GM21528 (cell line): ENCODE data around the gene GYG2.
"Not testable (repeated sequence)": the region's sequence is repeated elsewhere in the genome, so short reads cannot be mapped to it uniquely, and the experiment has no call there.

ENCODE experiments used
- ATAC-seq: cut with Tn5 transposase; IDR thresholded peaks from one replicate; pipeline ENCODE4 v1.9.1; 2021; ENCODE audit warnings: mild to moderate bottlenecking, moderate library complexity; ENCODE audit not compliant: unreplicated experiment, low FRiP score

GYG2 gene

DNA sequence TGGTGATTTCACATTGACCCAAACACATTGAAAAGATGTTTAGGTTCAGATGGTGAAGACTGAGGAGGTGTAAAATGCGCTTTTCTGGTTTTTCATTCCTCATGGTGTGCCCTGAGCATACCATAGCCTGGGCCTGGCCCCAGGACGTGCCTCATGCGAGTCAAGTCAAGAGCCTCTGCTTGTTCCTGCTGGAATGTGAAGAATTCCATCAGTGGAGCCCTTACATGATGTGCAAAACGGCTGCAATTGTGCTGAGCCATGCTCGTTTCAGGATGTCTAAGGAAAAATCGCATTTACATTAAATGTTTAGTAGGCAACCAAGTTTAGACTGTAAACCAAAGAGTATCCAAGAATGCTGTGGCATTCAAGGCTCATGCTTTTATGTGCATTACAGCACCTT lies 34.9 kb downstream of the GYG2 start:
- ATAC-seq = no peak

DNA sequence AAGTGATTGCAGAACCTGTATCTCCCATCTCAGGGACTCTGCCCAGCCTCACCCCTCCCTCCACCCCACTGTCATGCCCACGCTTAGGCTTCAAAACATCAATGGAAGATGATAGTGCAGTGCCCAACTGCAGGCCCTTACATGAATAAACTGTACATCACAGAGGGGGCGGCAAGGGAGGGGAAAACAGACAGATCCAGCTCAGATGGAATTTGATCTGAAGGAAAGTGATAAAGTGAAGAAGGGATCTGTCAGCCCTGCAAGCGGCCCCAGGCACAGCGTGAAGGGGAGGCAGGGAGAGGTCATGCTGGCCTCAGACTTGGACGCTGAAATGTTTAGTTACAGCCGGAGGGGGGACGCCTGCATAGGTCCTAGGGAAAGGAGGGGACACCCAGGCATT lies 38.5 kb downstream of the GYG2 start:
- ATAC-seq = no peak

DNA sequence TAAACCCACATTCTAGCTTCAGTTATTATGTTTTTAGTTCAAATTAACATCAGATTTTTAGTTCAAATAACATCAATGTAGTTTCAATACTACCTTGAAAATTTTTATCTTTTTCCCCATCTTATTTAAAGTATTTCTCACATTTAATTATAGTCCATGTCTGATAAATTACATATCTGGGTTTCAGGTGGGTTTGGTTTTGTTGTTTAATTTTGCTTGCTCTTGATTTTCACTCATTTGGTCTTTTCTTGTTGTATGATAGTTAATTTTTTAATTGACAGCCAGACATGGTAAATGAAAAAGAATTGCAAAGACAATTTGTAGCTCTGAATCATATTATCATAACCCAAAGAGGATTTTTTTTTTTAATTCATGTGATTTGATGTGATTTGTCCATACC lies 41.9 kb downstream of the GYG2 start:
- no peak for ATAC-seq

DNA sequence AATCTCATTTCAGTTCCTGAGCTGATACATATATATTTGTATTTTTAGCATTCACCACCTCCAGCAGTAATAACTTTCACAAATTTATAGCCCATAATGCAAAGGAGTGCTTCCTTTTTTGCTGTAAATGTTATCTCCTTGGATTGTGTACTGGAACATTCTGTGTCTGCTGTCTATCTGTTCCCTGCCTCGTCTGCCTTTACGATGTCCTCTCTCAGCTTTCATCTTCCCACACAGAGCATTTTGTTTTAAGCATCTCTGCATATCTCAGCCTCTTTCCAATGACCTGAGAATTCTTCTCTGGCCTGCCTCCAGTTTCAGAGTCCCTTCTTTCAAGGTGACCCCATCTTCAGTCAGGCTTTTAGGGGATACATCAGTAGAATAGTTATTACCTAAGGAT lies 43.1 kb downstream of the GYG2 start:
- no peak for ATAC-seq

DNA sequence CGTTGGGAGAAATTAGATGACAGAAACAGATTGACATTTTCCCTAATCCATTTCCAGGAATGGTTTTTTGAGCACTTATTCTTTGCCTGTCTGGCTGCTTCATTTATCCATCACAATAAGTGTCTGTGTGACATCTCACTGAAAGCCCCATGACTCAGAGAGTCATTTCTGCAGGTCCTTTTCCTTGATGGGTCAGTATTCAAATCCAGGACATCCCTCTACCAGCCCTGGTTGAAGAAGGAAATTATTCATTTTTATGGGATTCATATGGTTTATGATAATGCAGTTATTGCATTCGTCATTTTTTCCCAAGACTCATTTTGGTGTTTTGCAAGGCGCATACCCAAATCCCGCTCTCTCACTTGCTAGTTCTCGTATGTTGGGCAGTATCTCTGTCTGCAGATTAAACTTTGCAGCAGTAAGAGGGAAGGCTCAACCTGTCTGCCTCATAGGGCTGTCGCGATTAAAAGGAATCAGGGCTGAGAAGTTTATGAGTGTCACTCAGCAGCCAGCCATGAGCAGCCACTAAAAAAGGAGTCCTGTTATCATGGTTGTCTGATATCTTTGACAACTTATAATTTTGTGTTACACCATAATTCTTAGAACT lies 44.0 kb downstream of the GYG2 start:
- ATAC-seq = no peak

DNA sequence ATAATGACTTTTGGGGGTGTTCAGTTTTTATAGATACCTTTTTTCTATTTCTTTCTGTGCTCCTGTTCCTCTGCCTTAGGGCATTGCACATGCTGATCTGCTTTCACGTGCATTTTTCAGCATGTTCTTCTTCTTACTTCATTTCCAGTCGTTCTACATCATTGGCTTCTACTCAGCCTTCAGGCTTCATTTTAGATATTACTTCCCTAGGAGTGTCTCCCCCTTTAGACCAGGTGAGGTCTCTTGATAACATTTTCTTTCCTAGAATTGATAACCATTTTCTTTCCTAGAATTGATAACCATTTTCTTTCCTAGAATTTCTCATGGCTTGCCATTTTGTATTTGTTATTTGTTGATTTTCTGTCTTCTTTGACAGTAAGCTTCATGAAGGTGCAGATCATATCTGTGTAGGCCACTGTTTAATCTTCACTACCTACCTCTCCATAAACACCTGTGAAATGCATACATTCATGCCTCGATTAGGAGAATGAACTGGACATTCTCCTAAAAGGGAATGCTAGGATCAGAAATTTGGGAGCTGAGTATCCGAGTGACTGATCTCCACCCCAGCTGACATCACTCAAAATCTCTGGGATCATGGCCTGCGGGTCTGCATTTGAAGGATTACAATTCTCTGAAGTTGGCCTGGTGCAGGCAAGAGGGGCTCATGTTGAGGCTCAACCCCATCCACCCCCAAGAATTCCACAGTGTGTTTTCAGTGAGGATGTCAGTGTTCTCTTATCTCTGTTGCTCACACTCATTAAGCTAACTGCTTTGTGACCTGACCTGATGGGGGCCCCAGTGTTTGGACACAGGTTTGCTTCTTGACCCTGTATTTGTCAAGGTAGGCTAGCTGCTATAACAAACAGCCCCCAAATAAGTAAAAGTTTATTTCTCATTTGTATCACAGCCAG lies 45.7 kb downstream of the GYG2 start:
- no peak for ATAC-seq

DNA sequence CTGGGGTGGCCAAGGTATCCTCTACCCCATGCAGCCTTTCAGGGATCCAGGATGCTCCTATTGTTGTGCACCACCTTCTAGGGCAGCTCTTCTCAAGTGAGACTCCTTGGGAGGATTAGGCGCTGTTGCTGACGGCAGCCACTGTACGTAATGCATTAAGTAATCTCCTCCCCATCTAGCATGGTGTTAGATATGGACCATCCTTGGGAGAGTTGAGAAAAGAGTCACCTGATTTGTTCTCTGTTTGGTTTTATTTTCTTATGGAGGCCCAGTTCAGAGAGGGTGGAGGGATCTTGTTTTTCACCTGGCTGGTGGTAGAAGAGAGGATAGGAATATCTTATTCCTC lies 46.4 kb downstream of the GYG2 start:
- ATAC-seq = no peak

DNA sequence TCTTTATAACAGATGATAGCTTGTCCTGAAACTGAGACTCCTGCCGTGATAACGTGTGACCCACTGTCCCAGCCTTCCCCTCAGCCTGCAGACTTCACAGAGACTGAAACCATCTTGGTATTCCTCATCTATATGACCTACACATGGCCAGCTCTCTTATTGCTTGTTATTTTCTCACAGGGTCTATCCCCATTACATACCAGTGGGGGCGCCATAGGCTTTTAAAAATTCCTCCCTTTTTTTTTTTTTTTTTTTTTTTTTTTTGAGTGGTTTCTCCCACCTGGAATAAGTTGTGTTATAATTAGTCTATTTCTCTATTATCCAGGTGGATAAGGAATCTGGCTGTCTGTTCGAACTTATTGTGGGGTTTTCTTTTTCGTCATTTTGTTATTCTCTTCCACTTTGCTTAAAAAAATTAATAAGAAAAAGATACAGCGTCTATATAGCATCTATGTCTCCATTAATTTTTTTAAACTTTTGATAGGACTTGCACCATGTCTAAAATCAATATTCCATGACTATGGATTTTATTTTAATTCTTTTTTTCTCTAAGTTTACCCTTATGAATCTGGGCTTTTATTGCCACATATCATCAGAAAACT lies 47.2 kb downstream of the GYG2 start:
- no peak for ATAC-seq

DNA sequence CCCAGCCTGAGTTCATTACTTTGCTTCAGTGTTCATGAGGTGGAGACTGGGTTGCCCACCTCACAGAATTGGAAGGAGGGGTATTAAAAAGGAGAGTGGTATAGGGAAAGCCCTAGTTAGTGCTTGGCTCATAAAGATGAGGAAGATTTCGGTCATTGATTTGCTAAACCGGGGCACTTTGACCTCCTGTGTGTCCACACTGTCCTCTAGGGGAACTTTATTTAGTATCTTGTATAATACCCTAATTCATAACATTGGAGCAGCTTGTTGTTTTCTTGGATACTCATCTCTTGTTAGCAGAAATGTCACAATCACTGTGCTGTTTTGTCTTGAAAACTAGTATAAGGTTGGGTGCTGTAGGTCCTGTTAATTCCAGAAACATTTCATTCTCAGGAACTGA lies 49.8 kb downstream of the GYG2 start:
- no peak for ATAC-seq

DNA sequence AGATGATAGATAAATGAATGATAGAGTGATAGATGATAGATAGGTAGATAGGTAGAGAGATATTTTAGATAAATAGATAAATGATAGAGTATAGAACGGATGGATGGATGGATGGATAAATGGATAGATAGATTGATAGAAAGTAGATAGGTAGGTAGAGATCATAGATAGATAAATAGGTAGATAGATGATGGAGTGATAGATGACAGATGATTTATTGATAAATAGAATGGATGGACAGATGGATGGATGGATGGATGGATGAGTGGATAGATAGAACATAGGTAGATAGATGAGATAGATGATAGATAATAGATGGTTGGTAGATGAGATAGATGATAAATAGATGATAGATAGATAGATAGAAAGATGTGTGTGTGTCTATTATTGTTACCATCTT lies 50.9 kb downstream of the GYG2 start:
- no peak for ATAC-seq

DNA sequence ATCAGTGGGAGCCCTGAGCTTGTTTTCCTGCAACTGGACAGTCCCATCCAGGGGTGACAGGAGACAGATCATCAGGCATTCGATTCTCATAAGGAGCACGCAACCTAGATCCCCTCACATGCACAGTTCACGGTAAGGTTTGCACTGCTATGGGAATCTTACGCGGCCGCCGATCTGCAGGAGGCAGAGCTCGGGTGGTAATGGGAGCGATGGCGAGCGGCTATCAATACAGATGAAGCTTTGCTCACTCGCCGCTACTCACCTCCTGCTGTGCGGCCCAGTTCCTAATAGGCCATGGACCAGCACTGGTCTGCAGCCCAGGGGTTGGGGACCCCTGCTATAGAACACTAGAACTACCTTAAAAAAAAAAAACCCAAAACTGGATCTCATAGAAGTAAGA lies 55.0 kb downstream of the GYG2 start:
- ATAC-seq = no peak

DNA sequence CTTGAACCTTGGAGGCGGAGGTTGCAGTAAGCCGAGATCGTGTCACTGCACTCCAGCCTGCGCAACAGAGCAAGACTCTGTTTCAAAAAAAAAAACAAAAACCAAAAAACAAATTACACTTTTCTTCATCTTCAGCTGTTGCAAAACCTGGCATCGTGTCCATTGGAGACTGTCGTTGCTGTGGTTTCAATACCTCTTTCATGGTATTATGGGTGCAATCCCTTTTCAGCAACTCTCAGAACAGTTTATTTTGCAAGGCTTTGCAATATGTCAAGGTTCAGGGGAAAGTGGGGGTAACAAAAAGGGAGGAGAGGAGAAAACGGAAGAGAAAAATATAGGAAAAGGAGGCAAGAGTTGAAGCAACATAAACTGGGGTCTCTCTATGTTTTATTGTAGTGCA lies 59.6 kb downstream of the GYG2 start:
- ATAC-seq = no peak

DNA sequence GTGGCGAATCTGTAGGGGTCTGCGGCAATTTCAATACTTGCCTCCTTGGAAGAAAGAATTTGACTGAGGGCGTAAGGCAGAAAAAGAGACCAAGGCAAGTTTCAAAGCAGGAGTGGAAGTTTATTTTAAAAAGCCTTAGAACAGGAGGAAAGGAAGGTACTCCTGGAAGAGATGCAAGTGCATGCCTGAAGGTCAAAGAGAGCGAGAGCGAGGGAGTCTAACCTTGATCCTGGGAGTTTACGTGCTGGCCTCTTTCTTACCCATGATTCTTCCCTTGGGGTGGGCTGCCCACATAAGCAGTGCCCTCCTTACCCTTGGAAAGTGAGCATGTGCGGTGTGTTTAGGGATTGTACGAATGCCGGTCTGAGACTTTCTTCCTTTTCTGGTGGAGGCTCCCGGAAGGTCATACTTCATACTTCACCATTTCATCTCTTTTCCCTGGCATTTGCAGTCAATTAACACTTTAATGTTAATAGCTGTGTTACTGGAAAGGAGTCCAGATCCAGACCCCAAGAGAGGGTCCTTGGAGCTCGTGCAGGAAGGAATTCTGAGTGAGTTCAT lies 60.4 kb downstream of the GYG2 start:
- no peak for ATAC-seq

DNA sequence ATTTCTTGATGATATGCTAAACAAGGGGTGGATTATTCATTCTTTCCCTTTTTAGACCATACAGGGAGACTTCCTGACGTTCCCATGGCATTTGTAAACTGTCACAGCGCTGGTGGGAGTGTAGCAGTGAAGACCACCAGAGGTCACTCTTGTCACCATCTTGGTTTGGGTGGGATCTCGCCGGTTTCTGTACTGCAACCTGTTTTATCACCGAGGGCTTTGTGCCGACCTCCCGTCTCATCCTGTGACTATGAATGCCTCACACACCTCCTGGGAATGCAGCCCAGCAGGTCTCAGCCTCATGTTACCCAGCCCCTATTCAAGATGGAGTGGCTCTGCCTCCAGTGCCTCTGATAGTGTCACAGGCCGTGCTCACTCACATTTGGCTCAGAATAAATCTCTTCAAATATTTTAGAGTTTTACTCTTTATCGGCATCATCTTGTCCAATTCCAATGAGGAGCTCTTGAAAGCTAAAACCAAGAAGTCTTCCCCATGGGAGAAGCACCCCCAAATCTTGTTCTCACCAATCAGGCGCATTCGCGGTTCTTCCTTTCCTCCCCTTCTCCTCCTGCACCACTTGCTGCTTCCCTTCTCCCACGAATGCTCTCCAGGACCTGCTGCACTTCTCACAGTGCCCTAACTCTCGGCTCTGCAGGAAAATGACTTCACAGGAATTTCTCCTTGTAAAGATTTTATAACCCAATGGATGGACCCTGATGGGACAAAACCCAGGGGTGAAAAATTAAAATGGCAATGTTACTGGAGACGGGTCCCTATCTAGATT lies 61.2 kb downstream of the GYG2 start:
- not testable (repeated sequence) for ATAC-seq

DNA sequence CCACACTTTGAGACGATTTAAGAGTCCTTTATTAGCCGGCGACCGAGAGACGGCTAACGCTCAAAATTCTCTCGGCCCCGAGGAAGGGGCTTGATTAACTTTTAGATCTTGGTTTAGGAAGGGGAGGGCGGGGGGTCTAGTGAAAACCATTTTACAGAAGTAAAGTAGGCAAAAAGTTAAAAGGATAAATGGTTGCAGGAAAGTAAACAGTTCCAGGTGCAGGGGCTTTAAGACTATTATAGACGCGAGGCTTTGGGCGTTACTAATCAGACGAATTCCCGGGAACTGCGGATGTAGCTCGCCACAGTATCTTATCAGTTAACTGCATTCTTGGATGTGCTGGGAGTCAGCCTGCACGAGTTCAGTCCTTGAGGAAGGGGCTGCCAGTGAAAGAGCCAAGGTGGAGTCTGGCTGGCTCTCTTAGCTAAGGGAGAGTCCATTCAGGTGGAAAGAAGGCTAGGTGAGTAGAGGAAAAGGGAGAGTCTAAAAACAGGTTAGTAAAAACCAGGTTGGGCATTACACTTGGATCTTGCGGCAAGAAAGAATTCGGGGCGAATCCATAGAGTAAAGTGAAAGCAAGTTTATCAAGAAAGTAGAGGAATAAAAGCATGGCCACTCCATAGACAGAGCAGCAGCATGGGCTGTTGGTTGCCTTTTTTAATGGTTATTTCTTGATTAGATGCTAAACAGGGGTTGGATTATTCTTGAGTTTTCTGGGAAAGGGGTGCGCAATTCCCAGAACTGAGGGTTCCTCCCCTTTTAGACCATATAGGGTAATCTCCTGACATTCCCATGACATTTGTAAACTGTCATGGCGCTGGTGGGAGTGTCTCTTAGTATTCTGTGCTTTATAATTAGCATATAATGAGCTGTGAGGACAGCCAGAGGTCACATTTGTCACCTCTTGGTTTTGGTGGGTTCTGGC lies 62.1 kb downstream of the GYG2 start:
- ATAC-seq = not testable (repeated sequence)

DNA sequence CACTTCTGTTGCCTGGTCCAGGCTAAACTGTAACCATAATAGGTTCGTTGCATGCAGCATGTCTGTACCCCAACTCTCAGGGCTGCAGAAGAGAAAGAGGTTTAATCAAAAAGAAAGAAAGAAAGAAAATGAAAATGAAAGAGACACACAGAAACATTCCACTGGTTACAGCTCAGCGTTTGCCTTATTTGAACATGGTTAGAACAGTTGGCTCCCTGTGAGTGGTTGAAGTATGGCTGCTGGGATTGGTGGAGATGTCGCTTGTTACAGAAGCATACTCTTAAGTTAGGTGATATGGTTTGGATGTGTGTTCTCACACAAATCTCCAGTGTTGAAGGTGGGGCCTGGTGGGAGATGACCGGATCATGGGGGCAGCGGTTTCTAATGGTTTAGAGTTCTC lies 64.1 kb downstream of the GYG2 start:
- ATAC-seq = no peak

DNA sequence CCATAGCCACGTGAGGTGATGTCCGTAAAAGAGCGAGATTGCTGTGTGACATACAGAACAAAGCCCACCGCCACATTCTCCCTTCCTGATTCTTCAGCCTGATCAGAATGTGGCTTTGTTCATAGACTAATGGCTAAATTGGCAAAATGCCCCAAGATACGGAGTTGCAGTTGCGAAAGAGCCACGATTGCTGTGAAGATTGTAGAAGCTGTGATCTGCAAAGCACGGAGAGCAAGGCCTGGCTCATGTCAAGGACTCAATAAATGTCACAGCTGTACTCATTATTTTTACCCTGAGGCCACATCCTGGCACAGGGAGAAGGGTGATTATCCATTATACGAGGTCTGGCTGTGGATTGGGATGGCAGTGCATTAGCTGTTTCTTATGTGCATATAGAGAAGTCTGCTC lies 66.2 kb downstream of the GYG2 start:
- ATAC-seq = no peak

DNA sequence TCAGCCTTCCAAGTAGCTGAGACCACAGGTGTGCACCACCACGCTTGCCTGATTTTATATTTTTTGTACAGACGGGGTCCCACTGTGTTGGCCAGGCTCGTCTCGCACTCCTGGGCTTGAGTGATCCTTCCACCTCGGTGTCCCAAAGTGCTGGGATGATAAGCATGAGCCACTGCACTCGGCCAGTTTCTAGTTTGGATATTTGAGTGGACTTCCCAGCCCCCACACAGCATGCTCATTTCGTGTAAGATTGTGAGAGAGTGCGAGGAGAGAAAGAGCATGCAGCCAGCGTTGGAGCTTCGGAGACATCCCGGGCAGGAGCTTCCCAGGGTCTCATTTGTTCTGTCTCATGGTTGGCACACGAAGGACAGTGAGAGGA lies 68.6 kb downstream of the GYG2 start:
- ATAC-seq = no peak

DNA sequence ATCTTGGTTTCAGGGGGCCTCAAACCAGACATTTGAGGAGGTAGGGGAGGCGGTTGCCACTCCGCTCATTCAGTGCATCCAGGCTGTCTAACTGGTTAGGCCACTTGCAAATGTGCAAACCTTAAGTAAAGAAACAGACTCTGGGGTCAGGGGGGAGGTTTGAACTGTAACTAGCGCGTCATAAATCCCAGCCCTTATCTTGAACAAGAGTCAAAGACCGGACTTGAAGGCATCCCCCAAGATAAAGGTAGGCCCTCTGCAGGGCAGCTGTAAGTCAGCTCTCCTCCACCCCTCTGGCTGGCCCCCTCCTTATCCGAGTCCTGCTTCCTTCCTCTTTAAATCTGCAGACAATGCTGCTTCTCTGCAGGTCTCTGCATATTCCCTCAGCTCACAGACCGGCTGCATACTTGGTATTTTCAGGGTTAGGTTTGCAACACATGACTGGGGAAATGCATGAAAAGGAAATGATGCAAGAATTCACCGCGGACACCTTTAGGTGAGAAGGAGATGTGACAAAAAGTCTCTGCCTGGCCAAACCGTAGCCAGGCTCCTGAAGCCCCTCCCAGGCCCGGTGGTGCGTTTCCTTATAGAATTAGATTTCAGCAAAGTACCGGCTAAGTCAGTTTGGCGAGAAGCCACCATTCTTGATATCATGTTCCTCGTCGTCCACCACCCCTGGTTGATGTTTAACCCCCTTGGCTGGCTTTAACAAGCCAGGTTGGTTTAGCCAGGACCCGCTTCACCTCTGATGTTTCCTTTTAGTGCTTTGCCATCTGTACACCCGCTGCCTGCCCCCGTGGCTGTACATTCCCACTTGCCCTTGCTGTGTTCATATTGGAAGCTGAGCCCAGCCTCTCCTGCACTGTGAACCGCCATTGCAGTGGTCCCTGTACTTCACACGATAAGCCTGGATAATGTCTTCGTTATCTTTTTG lies 69.2 kb downstream of the GYG2 start:
- not testable (repeated sequence) for ATAC-seq
